ENCODE data around the gene ZBTB39. TPM values are rescaled to one million over a fixed set of nuclear protein-coding genes. Genes with fewer than 3 reads are reported as not detected.

The ZBTB39 gene
- total RNA-seq, 1 experiment from 2014 or later, result 5.8 TPM

DNA sequence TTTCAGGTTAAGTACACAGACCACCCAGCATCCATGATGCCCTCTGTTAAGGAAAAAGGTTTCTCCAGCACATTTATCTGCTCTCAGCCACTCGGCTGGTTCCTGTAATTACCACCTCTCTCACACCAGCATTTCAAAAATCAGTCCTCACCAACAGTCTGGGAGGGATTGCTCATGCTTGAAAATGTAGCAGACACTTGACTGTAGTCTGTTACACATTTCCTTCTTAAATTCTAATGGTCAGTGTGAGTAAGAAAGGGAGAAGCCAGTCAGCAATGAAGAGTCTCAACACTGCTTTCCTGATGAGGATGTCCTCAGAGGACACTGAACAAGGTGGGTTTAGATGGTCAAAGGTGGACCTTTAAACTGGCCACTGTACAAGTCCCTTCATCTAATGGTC lies 6.0 kb downstream of the ZBTB39 start:
- DNase-seq (ENCODE audit: low read depth, low spot score), result no peak
- TF ChIP-seq, protein P1, sequence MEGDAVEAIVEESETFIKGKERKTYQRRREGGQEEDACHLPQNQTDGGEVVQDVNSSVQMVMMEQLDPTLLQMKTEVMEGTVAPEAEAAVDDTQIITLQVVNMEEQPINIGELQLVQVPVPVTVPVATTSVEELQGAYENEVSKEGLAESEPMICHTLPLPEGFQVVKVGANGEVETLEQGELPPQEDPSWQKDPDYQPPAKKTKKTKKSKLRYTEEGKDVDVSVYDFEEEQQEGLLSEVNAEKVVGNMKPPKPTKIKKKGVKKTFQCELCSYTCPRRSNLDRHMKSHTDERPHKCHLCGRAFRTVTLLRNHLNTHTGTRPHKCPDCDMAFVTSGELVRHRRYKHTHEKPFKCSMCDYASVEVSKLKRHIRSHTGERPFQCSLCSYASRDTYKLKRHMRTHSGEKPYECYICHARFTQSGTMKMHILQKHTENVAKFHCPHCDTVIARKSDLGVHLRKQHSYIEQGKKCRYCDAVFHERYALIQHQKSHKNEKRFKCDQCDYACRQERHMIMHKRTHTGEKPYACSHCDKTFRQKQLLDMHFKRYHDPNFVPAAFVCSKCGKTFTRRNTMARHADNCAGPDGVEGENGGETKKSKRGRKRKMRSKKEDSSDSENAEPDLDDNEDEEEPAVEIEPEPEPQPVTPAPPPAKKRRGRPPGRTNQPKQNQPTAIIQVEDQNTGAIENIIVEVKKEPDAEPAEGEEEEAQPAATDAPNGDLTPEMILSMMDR (IDR thresholded peaks at IDR 0.05), result no peak
- TF ChIP-seq SIN3A (IDR thresholded peaks at IDR 0.05; ENCODE audit: borderline replicate concordance, insufficient read depth, low read depth, low read length) (no peak), TCF7L2 (IDR thresholded peaks at IDR 0.05; ENCODE audit: low read depth, low read length) (no peak), POLR2AphosphoS5 (IDR thresholded peaks at IDR 0.05; ENCODE audit: low read depth, low read length) (no peak)
- TF ChIP-seq, protein P2, sequence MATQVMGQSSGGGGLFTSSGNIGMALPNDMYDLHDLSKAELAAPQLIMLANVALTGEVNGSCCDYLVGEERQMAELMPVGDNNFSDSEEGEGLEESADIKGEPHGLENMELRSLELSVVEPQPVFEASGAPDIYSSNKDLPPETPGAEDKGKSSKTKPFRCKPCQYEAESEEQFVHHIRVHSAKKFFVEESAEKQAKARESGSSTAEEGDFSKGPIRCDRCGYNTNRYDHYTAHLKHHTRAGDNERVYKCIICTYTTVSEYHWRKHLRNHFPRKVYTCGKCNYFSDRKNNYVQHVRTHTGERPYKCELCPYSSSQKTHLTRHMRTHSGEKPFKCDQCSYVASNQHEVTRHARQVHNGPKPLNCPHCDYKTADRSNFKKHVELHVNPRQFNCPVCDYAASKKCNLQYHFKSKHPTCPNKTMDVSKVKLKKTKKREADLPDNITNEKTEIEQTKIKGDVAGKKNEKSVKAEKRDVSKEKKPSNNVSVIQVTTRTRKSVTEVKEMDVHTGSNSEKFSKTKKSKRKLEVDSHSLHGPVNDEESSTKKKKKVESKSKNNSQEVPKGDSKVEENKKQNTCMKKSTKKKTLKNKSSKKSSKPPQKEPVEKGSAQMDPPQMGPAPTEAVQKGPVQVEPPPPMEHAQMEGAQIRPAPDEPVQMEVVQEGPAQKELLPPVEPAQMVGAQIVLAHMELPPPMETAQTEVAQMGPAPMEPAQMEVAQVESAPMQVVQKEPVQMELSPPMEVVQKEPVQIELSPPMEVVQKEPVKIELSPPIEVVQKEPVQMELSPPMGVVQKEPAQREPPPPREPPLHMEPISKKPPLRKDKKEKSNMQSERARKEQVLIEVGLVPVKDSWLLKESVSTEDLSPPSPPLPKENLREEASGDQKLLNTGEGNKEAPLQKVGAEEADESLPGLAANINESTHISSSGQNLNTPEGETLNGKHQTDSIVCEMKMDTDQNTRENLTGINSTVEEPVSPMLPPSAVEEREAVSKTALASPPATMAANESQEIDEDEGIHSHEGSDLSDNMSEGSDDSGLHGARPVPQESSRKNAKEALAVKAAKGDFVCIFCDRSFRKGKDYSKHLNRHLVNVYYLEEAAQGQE (IDR thresholded peaks at IDR 0.05; ENCODE audit: insufficient read depth in 1 of 2, low read depth in 2 of 2, low read length in 1 of 2), result no peak
- intact Hi-C loops (cut with micrococcal nuclease; ENCODE audit: unreplicated experiment) (loop anchor here (5.0 kb wide), 1 partner anchor 238 kb away; the partner anchor contains the start of gene HSD17B6), in situ Hi-C loops (cut with HindIII; ENCODE audit: low pct_unique_long_range_greater_than_20kb, low sequenced_read_pairs) (no loop called here)
- no peaks in the 10 kb centered on the region for H3K9me3 ChIP-seq (ENCODE audit: control insufficient read depth, insufficient read depth, low read depth, low read length)
- no TSS peak for BruUV-seq (replicated peaks)
- no peaks in the 10 kb centered on the region for H3K27me3 ChIP-seq (ENCODE audit: control insufficient read depth, insufficient read depth, low read length)
- ChIA-PET CTCF (no interaction called here), POLR2A (no interaction called here)
- peaks cover 3% of the 10 kb centered on the region; the same call in 1 of the 2 replicates for H3K36me3 ChIP-seq (ENCODE audit: control insufficient read depth, insufficient read depth, low read length)
- no peak for ATAC-seq
- no peak overlapping the region for H3K4me3 ChIP-seq (ENCODE audit: low read depth in 2 of 2, low read length in 2 of 2)
- H3K27ac ChIP-seq (ENCODE audit: low read length), result no peak overlapping the region
- H3K4me1 ChIP-seq (ENCODE audit: control insufficient read depth, insufficient read depth, low read length), result no peaks in the 10 kb centered on the region; the same call in 1 of the 2 replicates

DNA sequence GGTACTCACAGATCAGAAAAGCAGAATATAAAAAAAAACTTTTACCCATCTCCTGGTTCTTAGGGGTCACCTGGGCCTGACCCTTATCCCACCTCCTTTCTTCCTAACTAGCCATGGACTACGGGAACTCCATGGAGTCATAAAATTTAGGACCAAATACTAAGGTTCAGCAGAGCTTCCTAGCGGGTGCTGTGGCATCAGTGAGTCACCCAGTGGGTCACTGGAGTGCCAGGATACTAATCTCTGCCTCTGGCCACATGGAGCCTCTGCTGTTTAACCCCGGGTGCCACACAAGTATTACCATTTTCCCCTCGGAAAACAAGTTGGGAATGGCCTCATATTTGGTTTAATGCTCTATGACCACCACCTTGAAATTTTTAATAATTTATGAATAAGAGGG lies 6.9 kb downstream of the ZBTB39 start:
- intact Hi-C loops (cut with micrococcal nuclease; ENCODE audit: unreplicated experiment) (no loop called here), in situ Hi-C loops (cut with HindIII; ENCODE audit: low pct_unique_long_range_greater_than_20kb, low sequenced_read_pairs) (no loop called here)
- no TSS peak for BruUV-seq (replicated peaks)
- Histone ChIP-seq H3K9me3 (ENCODE audit: control insufficient read depth, insufficient read depth, low read depth, low read length) (no peaks in the 10 kb centered on the region), H3K27me3 (ENCODE audit: control insufficient read depth, insufficient read depth, low read length) (no peaks in the 10 kb centered on the region), H3K27ac (ENCODE audit: low read length) (no peak overlapping the region), H3K4me1 (ENCODE audit: control insufficient read depth, insufficient read depth, low read length) (no peaks in the 10 kb centered on the region), H3K4me3 (ENCODE audit: low read depth in 2 of 2, low read length in 2 of 2) (no peak overlapping the region), H3K36me3 (ENCODE audit: control insufficient read depth, insufficient read depth, low read length) (peaks cover 3% of the 10 kb centered on the region; the same call in 1 of the 2 replicates)
- CTCF ChIA-PET, result interaction anchor here (0.6 kb wide), 1 partner anchor 113 kb away, joined by 3 read pairs; no protein-coding TSS in a partner anchor
- POLR2A ChIA-PET, result no interaction called here
- no peak for ATAC-seq
- TF ChIP-seq POLR2AphosphoS5 (IDR thresholded peaks at IDR 0.05; ENCODE audit: low read depth, low read length) (no peak), SIN3A (IDR thresholded peaks at IDR 0.05; ENCODE audit: borderline replicate concordance, insufficient read depth, low read depth, low read length) (no peak), TCF7L2 (IDR thresholded peaks at IDR 0.05; ENCODE audit: low read depth, low read length) (no peak)
- TF ChIP-seq, protein P1 (IDR thresholded peaks at IDR 0.05), result no peak
- TF ChIP-seq, protein P2 (IDR thresholded peaks at IDR 0.05; ENCODE audit: insufficient read depth in 1 of 2, low read depth in 2 of 2, low read length in 1 of 2), result no peak
- no peak for DNase-seq (ENCODE audit: low read depth, low spot score)
